Prostate gland (tissue), 2 donors: ENCODE results near the gene ARHGAP31.
"Not testable (repeated sequence)": the region's sequence is repeated elsewhere in the genome, so short reads cannot be mapped to it uniquely, and the experiment has no call there.

Experiments used
- POLR2A ChIP-seq: fragments of 450-650 bp; IDR thresholded peaks from one replicate; pipeline ENCODE4 v1.6.1; 2016; ENCODE audit warnings: antibody characterized with exemption, mild to moderate bottlenecking
- TF ChIP-seq, protein P1 (sequence below), 4 experiments: fragments of 200-600 bp in 2 of 4; fragments of 450-650 bp in 2 of 4; sonication (generic) in 2 of 4; IDR thresholded peaks; 1 replicate in 3 of 4; 2 replicates in 1 of 4; pipeline ENCODE4 v1.5.1; 2016 to 2019; ENCODE audit warnings: antibody characterized with exemption in 4 of 4, mild to moderate bottlenecking in 2 of 4, moderate library complexity in 2 of 4

GRCh38 chr3:119320785-119321184, 26.6 kb downstream of the ARHGAP31 start:
- not testable (repeated sequence) for TF ChIP-seq POLR2A
- TF ChIP-seq, protein P1, sequence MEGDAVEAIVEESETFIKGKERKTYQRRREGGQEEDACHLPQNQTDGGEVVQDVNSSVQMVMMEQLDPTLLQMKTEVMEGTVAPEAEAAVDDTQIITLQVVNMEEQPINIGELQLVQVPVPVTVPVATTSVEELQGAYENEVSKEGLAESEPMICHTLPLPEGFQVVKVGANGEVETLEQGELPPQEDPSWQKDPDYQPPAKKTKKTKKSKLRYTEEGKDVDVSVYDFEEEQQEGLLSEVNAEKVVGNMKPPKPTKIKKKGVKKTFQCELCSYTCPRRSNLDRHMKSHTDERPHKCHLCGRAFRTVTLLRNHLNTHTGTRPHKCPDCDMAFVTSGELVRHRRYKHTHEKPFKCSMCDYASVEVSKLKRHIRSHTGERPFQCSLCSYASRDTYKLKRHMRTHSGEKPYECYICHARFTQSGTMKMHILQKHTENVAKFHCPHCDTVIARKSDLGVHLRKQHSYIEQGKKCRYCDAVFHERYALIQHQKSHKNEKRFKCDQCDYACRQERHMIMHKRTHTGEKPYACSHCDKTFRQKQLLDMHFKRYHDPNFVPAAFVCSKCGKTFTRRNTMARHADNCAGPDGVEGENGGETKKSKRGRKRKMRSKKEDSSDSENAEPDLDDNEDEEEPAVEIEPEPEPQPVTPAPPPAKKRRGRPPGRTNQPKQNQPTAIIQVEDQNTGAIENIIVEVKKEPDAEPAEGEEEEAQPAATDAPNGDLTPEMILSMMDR (IDR thresholded peaks at IDR 0.05): not testable (repeated sequence)
